ENCODE results near the gene PPP1R3C.

Gene PPP1R3C

DNA sequence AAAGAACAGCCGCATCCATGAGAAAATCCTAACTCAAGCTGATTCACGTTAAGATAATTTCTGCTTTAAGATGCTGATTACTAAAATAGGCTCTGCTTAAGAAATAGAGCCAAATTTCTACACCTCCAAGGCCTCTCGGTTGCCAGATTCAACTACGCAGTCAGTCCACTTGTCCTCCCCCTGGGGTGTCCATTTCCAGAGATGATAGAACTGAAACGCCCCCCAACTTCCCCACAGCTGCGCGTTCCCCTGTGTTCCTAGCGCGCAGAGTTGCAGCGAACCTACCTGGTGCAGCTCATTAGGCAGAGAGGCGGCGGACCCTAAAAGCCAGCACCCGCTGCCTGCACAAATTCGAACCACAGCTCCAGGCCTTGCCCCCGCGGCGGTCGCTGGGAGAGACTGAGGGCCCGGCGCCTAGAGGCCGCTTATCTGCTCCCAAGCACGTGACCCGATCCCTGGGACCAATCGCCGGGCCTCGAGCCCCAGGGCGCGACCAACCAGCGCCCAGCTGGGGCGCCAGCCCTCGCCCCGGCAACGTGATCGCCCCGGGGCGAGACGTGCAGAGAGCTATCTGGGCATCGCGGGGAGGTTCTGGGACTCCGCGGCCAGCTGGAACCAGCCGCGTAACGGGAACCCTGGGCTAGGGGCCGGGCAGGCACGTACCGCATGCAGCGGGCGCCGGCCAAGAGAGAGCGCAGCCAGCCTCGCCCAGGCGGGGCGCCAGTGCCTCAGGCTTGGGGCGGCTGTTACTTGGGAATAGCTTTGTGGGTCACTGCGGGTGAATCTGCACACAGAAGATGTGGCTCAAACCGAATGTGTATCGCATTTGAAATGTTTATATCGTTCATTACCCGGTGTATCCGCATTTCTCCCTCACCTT lies at the start of gene PPP1R3C:
Gene PPP1R3C (minus strand): TSS at position 401 of the 880 bp plus-strand sequence. CDS start 102 bp downstream, at position 299.
- DNase-seq (ENCODE audit: low read depth) = peak; percentile 91

DNA sequence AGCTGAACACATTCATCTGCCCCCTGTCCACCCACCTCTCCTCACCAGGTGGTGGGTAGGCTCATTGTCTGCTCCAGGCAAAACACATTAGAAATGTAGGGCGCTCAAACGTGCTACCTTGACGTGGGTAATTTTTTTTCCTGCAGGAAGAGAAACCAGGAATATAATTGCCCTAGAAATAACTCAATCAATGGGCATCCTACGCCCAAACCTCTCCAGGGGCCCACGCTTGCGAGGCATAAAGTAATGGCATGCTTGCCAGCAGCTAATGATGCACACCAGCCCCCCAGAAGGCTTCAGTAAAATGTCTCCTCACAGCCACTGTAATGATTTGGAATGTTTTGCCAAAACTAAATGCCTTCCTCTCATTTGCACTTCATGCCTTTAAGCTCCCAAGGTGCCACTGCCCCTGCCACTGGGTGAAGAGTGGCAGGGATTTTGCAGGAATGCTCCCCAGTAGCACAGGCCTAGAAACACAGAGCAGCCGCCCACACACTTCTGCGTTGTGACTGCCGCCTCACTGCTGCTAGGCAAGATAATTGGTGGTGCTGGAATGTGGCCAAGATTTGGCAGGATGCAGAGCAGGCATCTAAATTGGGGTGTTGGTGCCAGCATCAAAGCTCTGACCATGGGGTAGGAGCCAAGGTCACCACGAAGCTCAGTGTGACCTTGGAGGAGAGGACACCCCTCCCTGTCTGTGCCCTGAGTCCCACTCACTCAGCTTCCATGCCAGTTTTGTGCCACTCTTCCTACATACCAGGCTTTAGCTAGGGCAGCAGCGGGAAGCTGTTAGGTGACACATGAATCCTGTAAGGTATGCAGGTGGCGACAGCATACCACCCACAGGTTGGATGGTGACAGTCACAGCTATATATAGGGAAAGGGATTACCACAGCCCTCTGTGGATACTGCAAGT lies 48.7 kb upstream of the PPP1R3C start:
- DNase-seq (ENCODE audit: low read depth) = no peak

DNA sequence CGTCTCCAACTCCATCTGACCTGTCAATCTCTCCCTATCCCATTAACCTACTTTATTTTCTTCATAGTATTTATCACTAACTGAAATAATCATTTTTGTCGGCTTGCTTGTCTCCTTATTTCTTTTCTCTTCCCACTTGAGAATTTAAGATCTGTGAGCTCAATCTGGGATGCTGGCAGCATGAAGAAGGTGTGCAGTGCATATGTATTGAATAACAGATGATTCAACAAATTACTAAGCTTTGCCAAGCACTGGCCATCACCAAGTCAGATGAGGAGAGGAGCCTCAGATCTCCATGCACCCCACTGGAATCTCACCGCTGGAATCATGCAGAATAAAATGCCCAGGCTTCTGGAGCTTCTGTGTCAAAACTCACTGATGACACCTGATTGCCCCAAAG lies 47.6 kb upstream of the PPP1R3C start:
- DNase-seq (ENCODE audit: low read depth) = no peak

DNA sequence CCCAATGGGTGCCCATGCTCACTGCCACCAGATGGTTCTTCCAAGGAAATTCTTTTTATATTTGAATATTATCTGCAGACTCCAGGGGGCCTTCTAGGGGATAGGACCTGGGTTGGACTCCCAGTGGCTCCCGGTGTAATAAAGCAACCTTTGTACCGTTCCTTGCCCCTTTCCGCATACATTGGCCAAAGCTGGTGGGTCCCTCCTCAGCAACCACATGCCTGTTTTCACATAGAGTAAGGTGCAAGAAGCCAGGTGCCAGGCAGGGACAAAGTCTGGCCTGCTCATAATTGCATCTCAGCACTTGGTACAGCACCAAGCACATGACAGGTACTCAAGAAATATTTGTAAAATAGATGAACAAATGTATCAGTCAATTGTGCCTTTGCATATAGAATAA lies 46.4 kb upstream of the PPP1R3C start:
- DNase-seq (ENCODE audit: low read depth) = no peak

DNA sequence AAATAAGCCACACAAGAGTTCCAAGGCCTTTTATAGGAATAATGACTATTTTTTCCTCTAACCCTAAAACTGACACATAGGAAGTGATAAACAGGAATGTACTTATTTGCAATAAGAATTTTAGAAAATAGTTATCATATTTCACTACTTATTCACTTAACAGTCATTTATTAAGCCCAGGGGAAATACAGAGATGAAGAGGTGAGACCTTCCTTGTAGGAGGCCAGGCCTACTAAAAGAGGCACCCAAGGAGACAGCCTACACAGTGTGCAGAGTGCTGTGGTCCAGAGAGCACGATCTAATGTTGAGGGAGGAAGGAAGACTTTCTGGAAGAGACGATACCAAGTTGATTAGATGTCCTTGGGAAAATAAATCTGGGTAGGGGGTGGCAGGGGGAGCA lies 45.0 kb upstream of the PPP1R3C start:
- no peak for DNase-seq (ENCODE audit: low read depth)

DNA sequence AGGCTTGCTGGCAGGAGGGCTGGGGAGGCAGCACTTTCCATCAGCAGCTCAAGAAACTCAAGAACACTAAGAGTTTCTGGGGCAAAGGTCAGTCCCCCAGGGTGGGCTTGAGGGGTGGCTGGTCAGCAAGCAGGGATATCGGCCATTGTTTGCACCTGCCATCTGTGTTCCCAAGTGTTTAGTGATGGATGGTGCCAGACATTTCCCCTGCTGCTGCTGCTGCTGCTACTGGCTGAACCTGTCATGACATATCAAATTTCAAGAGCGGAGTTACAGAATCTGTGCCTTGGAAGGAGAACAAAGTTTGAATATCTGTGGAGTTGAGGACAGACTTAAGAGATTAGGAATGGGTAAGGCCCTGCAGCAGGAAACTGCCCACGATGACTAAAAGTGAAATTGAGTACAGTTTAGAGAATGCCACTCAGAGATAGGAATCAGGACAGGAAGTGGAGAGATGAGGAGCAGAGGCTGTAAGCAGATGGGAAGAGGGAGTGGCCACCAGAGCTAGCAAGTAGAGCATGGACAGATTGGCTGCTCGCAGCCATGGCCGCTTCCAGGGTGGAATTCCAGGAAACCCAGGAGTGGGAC lies 39.2 kb upstream of the PPP1R3C start:
- peak; percentile 81 for DNase-seq (ENCODE audit: low read depth)

DNA sequence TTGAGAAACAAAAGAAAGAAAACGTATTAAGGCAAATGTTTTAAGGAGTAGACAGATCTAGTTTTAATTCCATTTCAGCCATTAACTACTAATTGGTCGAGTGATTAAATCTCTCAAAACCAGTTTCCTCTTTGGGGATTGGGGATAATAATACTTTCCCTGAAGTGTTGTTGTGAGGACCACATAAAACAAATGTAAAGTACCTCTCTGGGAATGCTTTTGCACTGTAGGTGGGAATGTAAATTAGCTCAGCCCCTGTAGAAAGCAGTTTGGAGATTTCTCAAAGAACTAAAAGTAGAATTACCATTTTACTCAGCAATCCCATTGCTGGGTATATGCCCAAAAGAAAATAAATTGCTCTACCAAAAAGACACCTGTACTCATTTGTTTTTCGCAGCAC lies 36.0 kb upstream of the PPP1R3C start:
- no peak for DNase-seq (ENCODE audit: low read depth)

DNA sequence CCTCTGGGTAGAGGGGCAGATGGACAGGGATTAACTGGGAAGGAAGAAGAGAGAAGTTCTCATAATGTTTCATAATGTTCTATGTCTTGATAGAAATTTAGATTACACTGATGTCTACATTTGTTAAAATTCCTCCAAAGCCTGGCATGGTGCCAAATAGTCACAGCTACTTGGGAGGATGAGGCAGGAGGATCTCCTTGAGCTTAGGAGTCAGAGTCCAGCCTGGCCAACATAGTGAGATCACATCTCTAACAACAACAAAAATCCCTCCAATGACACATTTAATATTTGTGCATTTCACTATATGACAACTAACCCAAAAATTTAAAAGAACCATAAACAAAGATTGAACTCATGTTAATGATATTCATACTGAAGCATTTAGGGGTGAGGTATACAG lies 33.0 kb upstream of the PPP1R3C start:
- DNase-seq (ENCODE audit: low read depth) = peak; percentile 67

DNA sequence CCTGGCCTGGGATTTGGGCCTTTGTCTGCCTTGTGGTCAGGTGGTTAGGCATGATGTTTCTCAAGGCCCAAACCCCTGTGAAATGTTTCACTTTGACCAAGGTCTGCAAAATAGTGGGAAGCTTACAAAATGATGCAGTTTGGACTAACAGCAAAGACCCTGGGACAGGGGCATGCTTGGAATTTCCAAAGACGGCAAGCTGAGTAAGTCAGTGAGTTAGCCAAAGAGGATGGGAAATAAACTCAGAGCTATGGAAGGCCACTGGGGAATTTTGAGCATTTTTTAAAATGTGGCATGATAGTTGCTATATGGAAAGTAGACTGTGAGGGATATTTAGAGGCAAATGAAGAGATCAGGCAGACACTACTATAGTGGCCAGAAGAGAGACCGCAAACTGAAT lies 31.6 kb upstream of the PPP1R3C start:
- no peak for DNase-seq (ENCODE audit: low read depth)

DNA sequence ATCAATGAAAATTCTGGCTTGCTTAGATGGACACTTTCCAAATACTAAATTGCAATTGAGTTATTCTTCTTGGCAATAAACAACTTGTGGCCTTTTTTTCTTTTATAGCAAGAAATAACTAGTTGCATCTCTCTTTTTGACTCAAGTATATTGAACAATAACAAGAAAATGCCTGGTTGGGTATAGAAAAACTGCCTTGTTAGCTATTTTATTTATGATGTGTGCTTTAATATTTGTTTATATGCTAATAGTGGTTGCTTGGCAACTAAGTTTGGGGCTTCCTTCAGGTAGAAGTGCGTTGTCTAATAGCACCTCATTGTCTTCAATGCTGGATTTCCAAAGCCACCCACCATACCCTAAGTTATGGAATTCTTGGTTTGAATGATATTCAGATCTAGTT lies 30.1 kb upstream of the PPP1R3C start:
- no peak for DNase-seq (ENCODE audit: low read depth)

DNA sequence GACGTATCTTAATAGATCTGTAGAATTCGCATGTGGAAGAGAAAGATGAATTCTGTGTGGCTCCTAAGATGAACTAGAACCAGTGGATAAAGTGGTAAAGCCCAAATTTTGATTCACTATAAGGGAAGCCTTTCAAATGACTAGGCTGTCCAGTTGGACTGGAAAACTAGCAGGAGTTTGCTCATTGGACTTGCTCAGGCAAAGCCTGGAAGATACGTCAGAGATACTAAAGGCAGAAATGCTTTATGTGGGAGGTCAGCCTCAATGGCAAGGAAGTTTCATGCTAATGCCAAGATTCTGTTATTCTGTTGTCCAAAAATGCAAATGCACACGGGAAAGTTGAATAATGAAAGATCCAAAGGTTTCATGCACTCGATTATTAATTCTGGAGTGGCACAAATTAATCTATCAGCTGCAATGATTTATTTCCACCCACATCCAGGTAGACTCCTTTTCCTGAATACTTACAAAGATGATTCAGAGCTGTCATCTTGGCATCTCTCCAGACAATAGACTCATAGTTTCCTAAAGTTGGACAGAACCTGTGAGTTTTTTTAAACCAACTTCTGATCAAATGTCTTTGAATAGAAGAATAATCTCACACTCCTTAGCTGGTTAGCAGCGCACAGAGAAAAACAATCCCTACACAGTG lies 20.5 kb upstream of the PPP1R3C start:
- DNase-seq (ENCODE audit: low read depth) = peak; percentile 54

DNA sequence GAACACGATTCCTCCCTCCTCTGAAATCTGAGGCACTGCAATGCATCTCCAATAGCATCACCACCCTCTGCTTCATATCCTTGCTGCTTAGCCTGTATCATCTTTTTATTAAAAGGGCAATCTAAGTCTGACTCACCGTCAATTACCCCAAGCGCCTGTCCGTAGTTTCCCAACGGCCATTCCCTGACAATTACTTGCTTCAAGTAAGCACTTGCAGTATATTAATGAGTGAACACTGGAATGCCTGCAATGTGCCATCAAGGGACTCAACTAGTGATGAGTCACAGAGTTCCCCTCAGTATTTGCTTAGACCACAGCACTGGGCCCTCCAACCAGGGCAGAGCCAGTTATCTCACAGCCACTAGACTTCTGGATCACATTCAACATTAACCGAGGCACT lies 19.5 kb upstream of the PPP1R3C start:
- DNase-seq (ENCODE audit: low read depth) = peak; percentile 95

DNA sequence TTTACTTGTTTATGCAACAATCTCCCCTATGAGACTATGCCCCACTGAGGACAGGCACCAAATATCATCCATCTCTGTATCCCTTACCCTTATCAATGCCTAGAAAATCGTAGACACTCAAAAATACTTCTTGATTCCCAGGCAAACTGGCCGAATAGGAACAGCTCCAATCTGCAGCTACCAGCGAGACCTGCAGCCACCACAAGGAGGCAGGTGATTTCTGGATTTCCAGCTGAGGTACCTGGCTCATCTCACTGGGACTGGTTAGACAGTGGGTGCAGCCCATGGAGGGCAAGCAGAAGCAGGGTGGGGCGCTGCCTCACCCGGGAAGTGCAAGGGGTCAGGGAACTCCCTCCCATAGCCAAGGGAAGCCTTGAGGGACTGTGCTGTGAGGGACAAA lies 10.8 kb upstream of the PPP1R3C start:
- DNase-seq (ENCODE audit: low read depth) = no peak

DNA sequence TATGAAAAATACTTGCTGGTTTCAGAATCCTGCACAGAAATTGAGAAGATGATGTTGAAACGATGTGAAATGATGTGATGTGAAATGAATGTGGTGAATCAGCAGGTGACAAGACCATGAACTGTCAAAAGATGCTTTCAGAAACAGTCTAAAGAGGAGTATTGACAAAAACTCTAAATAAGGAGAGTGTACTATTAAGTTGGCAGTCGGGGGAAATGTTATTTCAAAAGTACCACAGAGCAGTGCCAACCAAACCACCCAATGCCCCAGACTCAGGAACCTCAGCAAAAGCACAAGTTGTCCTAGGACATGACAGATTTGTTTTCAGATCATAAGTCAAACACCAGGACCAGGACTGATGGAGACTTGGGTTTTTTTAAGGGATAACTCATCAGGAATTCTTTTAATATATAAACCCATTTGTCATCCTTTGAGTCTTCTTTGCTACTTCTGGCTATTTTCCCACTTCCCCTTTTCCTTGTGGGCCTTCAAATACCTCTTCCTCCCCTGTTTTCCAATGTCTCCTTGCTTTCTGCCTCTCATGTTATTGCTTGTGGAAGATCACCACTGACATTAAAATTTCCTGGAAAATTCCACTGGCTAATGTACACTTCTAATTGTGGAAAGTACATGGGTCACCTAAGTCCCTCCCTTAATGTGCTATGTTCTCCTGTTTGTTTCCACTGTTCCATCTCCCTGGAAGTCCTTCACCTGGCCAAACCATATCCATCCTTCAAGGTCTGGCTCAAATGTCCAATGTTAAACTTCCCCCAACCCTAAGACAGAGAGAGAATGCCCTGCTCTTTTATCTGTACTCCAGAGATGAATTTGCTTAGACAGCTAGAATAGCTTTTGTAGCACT lies 10.2 kb upstream of the PPP1R3C start:
- peak; percentile 46 for DNase-seq (ENCODE audit: low read depth)

DNA sequence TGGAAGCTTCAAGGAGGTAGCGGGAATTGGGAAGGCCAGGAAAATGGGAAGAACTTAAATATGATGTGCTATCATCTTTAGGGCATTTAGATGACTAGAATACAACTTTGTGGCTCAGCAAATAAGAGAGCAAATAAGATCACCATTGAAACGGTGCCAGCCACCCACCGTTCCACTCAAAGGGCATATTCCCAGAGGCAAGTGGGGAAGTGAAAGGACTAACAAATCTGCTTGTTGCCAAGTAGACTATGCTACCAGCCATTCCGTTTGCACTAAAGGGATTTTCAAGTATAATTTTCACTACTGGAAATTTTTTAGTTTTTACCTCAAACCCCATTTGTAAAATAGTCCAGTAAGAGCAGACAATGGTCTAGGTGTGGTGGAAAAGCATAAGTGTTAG lies 4.0 kb upstream of the PPP1R3C start:
- DNase-seq (ENCODE audit: low read depth) = no peak

DNA sequence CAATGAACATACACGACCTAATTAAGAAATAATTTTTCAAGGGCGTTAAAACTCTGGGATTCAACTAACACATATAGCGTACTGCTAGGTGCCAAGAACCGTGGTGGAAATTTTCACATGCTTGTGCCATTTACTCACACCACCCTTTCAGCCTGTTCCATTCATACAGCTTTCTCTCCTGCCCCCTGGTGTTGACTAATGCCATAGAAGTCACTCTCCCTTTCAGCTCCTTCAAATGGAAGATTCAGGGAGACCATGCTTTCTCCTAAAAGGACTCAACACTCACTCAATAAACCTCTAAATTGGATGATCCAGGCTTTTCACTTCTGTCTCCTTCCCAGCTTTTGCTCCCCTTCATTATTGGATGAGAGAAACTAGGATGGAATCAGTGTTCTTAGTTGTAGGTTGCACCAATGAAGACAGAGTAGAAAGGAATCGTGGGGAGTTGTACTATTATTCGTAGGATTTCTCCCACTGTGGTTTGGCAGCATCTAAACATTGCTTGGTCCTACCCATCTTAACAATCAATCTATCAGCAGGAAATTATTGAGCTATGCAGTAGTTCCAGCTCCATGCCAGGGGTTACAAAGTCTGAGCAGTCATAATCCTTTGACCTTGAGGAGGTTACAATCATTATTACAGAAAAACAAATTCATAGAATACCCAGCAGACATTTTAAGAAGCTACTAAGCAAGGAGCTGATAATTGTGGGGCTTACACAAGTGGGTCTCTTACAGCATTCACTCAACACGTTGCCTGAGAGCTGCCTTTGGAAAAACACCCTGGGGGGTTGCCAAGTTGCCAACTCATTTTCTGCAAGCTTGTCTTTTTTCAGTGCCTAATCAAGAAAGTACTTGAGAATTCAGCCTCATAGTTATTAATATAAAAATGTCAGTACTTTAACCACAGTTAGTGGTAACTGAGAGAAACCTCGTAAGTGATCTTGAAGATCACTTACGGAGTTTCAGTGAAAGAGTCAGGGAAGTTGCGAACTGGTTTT lies 2.8 kb upstream of the PPP1R3C start:
- DNase-seq (ENCODE audit: low read depth) = peak; percentile 81

DNA sequence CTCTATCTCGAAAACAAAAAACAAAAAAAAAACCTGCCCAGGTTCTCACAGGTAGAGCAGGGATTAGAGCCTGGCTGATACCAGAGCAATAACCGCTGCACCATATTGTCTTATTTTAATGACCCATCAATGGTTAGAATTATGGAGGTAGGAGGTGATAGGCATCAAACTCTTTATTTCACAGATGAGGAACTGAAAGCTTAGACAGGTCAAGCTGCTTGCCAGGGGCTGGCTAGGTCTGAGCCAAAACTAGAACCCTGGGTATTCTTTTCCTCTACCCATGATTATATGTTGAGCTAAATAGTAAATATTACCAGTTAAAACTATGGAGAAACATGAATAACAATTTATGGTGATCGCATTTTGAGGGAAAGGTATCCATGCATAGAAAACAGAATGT lies 2.0 kb upstream of the PPP1R3C start:
- DNase-seq (ENCODE audit: low read depth) = no peak

DNA sequence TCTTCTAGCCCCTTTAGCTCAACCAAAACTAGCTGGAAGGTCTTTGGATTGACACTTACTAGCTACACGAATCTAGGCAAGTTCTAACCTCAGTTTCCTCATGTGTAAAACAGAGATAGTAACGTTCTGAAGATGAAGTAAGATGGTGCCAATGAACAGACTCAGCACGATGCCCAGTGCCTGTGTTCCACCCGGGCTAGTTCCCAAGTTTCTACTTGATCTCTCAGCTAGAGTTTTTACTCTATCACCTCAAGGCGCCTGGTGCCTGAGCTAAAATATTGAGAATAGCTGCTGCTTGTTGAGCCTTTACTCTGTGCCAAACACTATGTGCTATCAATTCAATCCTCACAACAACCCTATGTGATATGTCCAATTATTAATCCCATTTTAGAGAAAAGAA lies 1.4 kb upstream of the PPP1R3C start:
- DNase-seq (ENCODE audit: low read depth) = no peak

DNA sequence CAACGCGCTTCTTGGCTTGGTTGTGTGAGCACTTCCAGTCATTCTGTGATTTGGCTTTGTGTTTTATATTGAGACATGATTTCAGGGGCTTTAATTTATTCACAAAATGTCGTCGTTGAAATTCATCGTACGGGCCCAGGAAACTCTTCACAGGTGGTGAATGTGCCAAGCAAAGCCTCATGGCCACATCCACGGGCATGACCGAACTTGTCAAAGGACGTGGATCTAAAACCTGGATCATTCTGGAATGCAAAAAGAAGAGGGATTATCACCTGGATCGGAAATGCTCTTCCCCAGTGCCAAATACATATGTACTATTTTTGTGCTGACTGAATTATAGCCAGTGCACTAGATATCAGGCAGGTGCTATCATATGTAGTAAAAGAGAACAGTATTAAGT lies 2.2 kb downstream of the PPP1R3C start:
- DNase-seq (ENCODE audit: low read depth) = no peak
